GM12801 (cell line): ENCODE measurements around the gene MEIKIN.

ENCODE experiments used
- TF ChIP-seq, protein P1 (sequence below): IDR thresholded peaks from one replicate; pipeline ENCODE4 v1.5.1; 2011; ENCODE audit warnings: control low read depth; ENCODE audit not compliant: insufficient read length; ENCODE audit errors: extremely low read depth

The MEIKIN gene

DNA sequence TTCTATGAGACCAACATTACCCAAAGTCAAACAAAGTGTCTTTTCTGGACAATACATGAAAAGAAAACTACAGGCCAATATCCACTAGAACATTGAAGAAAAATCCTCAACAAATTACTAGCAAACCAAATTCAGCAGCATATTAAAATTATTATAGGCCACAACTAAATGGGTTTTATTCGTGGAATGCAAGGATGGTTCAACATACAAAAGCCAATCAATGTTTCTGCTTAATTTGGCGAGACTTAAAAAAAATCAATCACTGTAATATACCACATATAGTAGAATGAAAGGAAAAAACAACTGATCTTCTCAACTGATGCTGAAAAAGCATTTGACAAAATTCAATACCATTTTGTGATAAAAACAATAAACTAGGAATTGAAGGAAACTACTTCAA is 96.8 kb downstream of the MEIKIN start:
- TF ChIP-seq, protein P1, sequence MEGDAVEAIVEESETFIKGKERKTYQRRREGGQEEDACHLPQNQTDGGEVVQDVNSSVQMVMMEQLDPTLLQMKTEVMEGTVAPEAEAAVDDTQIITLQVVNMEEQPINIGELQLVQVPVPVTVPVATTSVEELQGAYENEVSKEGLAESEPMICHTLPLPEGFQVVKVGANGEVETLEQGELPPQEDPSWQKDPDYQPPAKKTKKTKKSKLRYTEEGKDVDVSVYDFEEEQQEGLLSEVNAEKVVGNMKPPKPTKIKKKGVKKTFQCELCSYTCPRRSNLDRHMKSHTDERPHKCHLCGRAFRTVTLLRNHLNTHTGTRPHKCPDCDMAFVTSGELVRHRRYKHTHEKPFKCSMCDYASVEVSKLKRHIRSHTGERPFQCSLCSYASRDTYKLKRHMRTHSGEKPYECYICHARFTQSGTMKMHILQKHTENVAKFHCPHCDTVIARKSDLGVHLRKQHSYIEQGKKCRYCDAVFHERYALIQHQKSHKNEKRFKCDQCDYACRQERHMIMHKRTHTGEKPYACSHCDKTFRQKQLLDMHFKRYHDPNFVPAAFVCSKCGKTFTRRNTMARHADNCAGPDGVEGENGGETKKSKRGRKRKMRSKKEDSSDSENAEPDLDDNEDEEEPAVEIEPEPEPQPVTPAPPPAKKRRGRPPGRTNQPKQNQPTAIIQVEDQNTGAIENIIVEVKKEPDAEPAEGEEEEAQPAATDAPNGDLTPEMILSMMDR, result no peak

DNA sequence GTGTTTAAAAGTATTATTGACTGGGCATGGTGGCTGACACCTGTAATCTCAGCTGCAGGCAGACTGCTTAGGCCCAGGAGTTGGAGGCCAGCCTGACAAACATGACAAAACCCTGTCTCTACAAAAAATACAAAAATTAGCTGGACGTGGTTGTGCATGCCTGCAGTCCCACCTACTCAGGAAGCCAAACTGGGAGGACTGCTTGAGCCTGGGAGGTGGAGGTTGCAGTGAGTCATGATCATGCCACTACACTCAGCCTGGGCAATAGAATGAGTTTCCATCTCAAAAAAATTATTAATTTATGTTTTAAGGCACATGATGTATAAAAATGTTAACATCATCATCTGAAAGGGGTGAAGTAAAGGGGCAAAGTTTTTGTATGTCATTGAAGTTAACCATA is 98.9 kb downstream of the MEIKIN start:
- TF ChIP-seq, protein P1, result no peak

DNA sequence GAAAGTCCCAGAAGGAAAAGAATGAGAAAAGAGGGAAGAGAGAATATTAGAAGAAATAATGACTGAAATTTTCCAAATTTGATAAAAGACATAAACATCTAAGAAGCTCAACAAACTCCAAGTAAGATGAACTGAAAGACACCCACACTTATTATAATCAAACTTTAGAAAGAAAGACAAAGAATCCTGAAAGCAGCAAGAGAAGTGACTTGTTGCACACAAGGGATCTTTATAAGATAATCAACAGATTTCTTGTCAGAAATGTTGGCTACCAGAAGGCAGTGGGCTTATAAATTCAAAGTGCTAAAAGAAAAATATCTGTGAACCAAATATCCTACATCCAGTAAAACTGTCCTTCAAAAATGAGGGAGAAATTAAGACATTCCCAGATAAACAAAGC is 99.6 kb downstream of the MEIKIN start:
- TF ChIP-seq, protein P1, result no peak

DNA sequence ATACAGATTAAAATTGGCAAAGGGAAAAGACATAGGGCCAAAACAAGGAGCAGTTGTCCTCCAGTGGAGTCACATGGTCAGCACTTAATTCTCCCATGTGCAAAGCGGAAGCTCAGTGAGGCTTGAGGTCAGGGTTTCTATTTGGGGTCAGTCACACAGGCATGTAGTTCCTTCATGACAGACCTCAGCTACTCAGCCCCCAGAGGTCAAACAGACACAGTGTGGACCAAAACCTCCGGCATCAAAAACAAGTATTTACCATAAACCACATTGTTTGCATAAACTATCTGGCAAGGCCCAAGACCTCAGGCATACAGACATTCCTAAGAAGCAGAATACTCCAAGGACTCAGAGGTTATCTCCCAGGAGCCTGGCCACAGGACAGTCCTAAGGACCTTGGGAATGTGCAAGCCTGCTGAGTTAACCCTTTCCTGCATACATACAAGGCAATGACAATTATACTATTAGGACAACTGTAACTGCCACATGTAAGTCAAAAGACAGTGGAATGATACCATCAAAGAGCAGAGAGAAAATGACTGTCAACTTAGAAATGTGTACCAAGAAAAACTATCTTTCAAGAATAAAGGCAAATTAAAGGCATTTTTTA is 120.0 kb downstream of the MEIKIN start:
- TF ChIP-seq, protein P1, result no peak

DNA sequence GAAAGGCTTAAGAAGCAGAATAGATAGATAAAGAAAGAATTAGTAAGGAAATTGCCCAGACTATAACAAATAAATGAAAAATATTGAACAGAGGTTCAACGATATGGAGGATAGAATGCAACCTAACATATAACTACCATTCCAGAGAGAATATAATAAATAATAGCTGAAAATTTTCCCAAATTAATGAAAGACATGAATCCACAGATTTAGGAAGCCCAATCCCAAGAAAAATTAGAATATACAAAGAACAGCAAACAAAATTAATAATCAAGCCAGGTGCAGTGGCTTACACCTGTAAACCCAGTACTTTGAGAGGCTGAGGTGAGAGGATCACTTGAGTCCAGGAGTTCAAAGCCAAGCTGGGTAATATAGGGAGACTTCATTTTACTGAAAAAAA is 120.8 kb downstream of the MEIKIN start:
- TF ChIP-seq, protein P1, result no peak

DNA sequence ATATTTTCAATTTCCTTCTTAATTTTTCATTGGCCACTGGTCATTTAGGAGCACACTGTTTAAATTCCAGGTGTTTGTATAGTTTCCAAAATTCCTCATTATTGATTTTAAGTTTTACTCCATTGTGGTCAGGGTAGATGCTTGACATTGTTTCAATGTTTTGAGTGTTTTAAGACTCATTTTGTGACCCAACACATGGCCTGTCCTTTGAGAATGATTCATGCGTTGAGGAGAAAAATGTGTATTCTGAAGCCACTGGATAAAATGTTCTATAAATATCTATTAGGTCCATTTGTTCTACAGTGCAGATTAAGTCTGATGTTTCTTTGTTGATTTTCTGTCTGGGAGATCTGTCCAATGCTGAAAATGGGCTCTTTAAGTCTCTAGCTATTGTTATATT is 124.2 kb downstream of the MEIKIN start:
- TF ChIP-seq, protein P1, result no peak

DNA sequence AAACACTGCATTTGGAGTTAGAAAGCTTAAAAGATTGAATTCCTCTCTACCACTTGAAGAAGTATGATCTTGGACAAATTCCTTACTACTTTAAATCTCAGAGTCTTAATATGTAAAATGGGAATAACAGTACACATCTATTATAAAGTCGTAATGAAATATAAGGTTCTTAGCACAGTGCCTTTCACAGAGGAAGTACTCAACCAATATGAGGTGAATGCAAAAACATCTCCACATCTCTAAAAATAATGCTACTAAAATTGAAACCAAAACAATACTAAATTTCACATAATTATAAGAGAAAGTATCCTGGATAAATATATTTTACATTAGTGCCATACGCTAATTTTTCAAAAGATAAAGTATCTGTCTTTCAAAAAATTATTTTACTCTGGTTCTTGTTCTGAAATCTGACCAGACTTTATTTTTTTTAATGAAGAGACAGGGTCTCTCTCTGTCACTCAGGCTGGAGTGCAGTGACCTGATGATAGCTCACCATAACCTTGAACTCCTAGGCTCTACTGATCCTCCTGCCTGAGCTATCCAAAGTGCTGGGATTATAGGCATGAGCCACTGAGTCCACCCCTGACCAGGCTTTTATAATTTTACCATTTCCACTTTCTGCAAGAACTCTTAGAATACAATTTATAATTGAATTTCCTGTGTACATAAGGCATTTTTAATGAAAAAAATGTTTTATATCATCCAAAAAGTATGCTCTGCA is 127.3 kb downstream of the MEIKIN start:
- TF ChIP-seq, protein P1, result no peak
